HL-60 (cell line): ENCODE data around the gene CHCHD10.

Experiments used
- POLR2AphosphoS5 ChIP-seq: IDR thresholded peaks from 2 replicates; pipeline ENCODE4 v1.6.1; 2012; ENCODE audit warnings: low read depth
- TF ChIP-seq, protein P1 (sequence below): IDR thresholded peaks from one replicate; pipeline ENCODE4 v1.5.1; 2011; ENCODE audit warnings: low read length, control low read depth, inconsistent platforms; ENCODE audit not compliant: insufficient read depth
- TF ChIP-seq, protein P2 (sequence below): IDR thresholded peaks from 2 replicates; pipeline ENCODE4 v1.6.1; 2012; ENCODE audit warnings: low read depth; ENCODE audit not compliant: insufficient replicate concordance

DNA sequence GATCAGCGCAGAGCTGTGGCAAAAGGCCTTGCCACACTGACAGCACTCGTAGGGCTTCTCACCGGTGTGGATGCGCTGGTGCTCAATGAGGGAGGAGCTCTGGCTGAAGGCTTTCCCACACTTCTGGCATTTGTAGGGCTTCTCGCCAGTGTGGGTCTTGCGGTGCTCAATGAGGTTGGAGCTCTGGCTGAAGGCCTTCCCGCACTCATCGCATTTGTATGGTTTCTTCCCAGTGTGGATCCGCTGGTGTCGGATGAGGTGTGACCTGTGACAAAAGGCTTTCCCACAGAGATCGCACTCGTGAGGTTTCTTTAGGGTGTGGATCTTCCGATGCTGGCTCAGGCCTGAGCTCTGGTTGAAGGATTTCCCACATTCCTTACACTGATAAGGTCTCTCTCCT, 23.8 kb downstream of the CHCHD10 start:
- no peak for TF ChIP-seq POLR2AphosphoS5
- TF ChIP-seq, protein P1, sequence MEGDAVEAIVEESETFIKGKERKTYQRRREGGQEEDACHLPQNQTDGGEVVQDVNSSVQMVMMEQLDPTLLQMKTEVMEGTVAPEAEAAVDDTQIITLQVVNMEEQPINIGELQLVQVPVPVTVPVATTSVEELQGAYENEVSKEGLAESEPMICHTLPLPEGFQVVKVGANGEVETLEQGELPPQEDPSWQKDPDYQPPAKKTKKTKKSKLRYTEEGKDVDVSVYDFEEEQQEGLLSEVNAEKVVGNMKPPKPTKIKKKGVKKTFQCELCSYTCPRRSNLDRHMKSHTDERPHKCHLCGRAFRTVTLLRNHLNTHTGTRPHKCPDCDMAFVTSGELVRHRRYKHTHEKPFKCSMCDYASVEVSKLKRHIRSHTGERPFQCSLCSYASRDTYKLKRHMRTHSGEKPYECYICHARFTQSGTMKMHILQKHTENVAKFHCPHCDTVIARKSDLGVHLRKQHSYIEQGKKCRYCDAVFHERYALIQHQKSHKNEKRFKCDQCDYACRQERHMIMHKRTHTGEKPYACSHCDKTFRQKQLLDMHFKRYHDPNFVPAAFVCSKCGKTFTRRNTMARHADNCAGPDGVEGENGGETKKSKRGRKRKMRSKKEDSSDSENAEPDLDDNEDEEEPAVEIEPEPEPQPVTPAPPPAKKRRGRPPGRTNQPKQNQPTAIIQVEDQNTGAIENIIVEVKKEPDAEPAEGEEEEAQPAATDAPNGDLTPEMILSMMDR, result no peak
- TF ChIP-seq, protein P2, sequence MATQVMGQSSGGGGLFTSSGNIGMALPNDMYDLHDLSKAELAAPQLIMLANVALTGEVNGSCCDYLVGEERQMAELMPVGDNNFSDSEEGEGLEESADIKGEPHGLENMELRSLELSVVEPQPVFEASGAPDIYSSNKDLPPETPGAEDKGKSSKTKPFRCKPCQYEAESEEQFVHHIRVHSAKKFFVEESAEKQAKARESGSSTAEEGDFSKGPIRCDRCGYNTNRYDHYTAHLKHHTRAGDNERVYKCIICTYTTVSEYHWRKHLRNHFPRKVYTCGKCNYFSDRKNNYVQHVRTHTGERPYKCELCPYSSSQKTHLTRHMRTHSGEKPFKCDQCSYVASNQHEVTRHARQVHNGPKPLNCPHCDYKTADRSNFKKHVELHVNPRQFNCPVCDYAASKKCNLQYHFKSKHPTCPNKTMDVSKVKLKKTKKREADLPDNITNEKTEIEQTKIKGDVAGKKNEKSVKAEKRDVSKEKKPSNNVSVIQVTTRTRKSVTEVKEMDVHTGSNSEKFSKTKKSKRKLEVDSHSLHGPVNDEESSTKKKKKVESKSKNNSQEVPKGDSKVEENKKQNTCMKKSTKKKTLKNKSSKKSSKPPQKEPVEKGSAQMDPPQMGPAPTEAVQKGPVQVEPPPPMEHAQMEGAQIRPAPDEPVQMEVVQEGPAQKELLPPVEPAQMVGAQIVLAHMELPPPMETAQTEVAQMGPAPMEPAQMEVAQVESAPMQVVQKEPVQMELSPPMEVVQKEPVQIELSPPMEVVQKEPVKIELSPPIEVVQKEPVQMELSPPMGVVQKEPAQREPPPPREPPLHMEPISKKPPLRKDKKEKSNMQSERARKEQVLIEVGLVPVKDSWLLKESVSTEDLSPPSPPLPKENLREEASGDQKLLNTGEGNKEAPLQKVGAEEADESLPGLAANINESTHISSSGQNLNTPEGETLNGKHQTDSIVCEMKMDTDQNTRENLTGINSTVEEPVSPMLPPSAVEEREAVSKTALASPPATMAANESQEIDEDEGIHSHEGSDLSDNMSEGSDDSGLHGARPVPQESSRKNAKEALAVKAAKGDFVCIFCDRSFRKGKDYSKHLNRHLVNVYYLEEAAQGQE, result no peak
